PC-9 (cell line): ENCODE measurements around the gene PHACTR3.

Experiments used
- EZH2 ChIP-seq: fragments of 200-600 bp; sonication (generic); IDR thresholded peaks from 2 replicates; pipeline ENCODE4 v1.8.0; 2017; ENCODE audit warnings: antibody characterized with exemption, low read depth
- TF ChIP-seq, protein P1 (sequence below): fragments of 200-600 bp; sonication (generic); conservative IDR thresholded peaks from 2 replicates; pipeline ENCODE4 v1.6.1; 2017; ENCODE audit warnings: mixed run types, antibody characterized with exemption, mild to moderate bottlenecking, moderate library complexity

DNA sequence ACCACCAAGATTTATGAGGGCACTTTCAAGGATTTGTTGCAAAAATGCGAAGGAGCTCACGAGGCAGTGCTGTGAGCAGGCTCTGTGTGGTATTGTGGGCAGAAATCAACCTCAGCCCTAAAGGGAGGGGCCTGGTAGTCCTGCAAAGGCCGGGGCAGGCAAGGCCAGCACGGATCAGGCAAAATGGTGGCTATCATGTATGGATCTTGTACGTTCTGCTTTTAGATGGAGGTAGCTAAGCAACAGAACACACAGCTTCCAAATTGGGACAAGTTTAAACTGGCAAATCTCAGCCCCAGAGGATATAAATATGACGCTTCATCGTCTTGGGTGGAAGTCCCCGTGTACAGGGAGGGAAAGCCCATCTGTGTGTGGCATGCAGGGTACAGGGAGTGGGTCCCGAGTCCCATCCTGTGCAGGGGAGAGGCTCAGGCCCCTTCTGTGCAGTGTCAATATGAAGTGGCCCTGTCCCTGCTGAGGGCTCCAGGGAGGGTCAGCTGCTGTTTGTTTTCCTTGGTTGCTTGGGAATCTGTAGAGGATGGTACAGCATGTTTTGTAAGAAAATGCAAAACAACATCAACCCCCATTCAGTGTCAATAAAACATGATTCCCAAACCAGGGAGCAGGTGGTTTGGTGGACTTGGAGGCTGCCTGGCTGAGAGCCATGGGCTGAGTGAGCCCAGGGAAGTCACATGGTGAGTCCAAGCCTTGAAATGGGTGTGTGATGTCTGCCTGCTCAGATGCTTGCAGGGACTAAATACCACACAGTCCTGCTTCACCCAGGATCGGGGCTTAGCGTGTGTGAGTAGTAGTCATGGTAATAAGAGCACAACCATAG, 216.1 kb downstream of the PHACTR3 start:
- TF ChIP-seq EZH2, result no peak
- TF ChIP-seq, protein P1, sequence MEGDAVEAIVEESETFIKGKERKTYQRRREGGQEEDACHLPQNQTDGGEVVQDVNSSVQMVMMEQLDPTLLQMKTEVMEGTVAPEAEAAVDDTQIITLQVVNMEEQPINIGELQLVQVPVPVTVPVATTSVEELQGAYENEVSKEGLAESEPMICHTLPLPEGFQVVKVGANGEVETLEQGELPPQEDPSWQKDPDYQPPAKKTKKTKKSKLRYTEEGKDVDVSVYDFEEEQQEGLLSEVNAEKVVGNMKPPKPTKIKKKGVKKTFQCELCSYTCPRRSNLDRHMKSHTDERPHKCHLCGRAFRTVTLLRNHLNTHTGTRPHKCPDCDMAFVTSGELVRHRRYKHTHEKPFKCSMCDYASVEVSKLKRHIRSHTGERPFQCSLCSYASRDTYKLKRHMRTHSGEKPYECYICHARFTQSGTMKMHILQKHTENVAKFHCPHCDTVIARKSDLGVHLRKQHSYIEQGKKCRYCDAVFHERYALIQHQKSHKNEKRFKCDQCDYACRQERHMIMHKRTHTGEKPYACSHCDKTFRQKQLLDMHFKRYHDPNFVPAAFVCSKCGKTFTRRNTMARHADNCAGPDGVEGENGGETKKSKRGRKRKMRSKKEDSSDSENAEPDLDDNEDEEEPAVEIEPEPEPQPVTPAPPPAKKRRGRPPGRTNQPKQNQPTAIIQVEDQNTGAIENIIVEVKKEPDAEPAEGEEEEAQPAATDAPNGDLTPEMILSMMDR, result no peak
